DOHH2 (cell line): ENCODE results near the gene PRRT1B.

Source experiments
- H3F3A ChIP-seq: fragments of 200-600 bp; sonication (generic), shearing (Covaris generic); 2 replicates; pipeline ENCODE4 v1.6.0; 2016; ENCODE audit warnings: antibody characterized with exemption, mild to moderate bottlenecking; ENCODE audit not compliant: control insufficient read depth, insufficient read depth
- H3K27ac ChIP-seq: fragments of 200-600 bp; sonication (generic); 2 replicates; pipeline ENCODE4 v1.5.1; 2014; ENCODE audit warnings: low read depth, mild to moderate bottlenecking, low read length, moderate library complexity
- H3K27me3 ChIP-seq: fragments of 200-600 bp; sonication (generic); 2 replicates; pipeline ENCODE4 v1.6.1; 2014; ENCODE audit warnings: mild to moderate bottlenecking, low read length, mixed read lengths; ENCODE audit not compliant: control insufficient read depth
- H3K36me3 ChIP-seq: fragments of 200-600 bp; sonication (generic); 2 replicates; pipeline ENCODE4 v1.6.1; 2014; ENCODE audit warnings: mild to moderate bottlenecking, low read length, moderate library complexity, mixed read lengths; ENCODE audit not compliant: control insufficient read depth
- H3K4me1 ChIP-seq: fragments of 200-600 bp; sonication (generic); 2 replicates; pipeline ENCODE4 v1.6.1; 2014; ENCODE audit warnings: mild to moderate bottlenecking, low read length, mixed read lengths; ENCODE audit not compliant: control insufficient read depth
- H3K4me2 ChIP-seq: fragments of 200-600 bp; sonication (generic); 2 replicates; pipeline ENCODE4 v1.6.0; 2014; ENCODE audit warnings: mild to moderate bottlenecking, low read length, moderate library complexity
- H3K4me3 ChIP-seq: fragments of 200-600 bp; sonication (generic); 2 replicates; pipeline ENCODE4 v1.5.1; 2014; ENCODE audit warnings: mild to moderate bottlenecking, low read length, mixed read lengths
- H3K79me2 ChIP-seq: fragments of 200-600 bp; sonication (generic); 2 replicates; pipeline ENCODE4 v1.6.1; 2014; ENCODE audit warnings: mild to moderate bottlenecking, low read length, mixed read lengths; ENCODE audit not compliant: control insufficient read depth
- H3K9me2 ChIP-seq: fragments of 200-600 bp; sonication (generic); replicated peaks from 2 replicates; pipeline ENCODE4 v1.6.1; 2014; ENCODE audit warnings: mild to moderate bottlenecking, low read length, mixed read lengths; ENCODE audit not compliant: control insufficient read depth
- H3K9me3 ChIP-seq: fragments of 200-600 bp; sonication (generic); 2 replicates; pipeline ENCODE4 v1.6.1; 2014; ENCODE audit warnings: antibody characterized with exemption, low read length, mixed read lengths; ENCODE audit not compliant: control insufficient read depth, insufficient read depth
- H4K20me1 ChIP-seq: fragments of 200-600 bp; sonication (generic); 2 replicates; pipeline ENCODE4 v1.6.0; 2014; ENCODE audit warnings: low read depth, mild to moderate bottlenecking, antibody characterized with exemption, low read length, moderate library complexity; ENCODE audit not compliant: control insufficient read depth, insufficient read depth
- EZH2phosphoT487 ChIP-seq: fragments of 200-600 bp; sonication (generic); IDR thresholded peaks from 2 replicates; pipeline ENCODE4 v1.6.1; 2017; ENCODE audit warnings: borderline replicate concordance, mild to moderate bottlenecking, antibody characterized with exemption, low read length, moderate library complexity, mixed read lengths
- TF ChIP-seq, protein P1 (sequence below): fragments of 200-600 bp; sonication (generic); IDR thresholded peaks from one replicate; pipeline ENCODE4 v1.5.1; 2014; ENCODE audit warnings: antibody characterized with exemption, mild to moderate bottlenecking, low read depth, low read length; ENCODE audit not compliant: poor library complexity, severe bottlenecking

PRRT1B gene

DNA sequence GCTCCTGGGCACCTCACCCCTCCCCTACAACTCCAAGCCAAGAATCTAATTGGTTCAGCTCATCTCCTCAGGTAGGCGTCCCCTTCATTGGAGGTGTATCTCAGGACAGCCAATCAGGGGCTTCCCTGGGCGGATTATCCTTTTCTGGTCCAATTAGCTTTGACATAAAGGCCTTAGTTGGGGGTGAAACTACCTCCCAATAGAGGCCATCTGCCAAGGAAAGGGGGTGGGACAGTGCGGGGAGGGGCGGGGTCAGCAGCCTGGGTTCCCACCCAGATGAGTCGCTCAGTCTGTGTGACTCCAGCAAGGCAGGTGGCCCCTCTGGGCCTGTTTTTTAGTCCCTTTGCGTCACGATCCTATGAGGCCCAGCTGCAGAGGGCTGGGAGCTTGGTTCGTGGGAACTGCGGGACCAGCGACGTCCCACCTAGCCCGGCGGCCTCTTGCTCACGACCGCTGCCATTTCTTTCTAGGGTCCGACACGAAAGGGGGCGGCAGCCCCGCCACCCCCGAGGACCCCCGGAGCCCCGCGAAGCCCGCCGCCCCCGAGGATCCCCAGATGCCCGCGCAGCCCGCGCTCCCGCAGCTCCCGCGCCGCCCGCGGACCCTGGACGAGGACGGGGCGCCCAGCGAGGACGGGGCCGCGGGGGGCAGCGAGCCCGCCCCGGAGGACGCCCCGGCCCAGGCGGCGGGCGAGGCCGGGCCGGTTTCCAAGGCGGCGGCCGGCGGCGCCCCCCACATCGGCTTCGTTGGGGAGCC, 8.9 kb downstream of the PRRT1B start:
- Histone ChIP-seq H3K36me3 (no peaks in the 10 kb centered on the region), H3K9me2 (no peaks in the 10 kb centered on the region), H3K4me2 (no peak overlapping the region), H3K27me3 (no peaks in the 10 kb centered on the region), H3K9me3 (no peaks in the 10 kb centered on the region; the same call in 1 of the 2 replicates), H3K79me2 (no peaks in the 10 kb centered on the region), H3K4me3 (no peak overlapping the region), H3F3A (no peaks in the 10 kb centered on the region), H3K4me1 (no peaks in the 10 kb centered on the region), H3K27ac (no peak overlapping the region), H4K20me1 (no peaks in the 10 kb centered on the region)
- TF ChIP-seq, protein P1, sequence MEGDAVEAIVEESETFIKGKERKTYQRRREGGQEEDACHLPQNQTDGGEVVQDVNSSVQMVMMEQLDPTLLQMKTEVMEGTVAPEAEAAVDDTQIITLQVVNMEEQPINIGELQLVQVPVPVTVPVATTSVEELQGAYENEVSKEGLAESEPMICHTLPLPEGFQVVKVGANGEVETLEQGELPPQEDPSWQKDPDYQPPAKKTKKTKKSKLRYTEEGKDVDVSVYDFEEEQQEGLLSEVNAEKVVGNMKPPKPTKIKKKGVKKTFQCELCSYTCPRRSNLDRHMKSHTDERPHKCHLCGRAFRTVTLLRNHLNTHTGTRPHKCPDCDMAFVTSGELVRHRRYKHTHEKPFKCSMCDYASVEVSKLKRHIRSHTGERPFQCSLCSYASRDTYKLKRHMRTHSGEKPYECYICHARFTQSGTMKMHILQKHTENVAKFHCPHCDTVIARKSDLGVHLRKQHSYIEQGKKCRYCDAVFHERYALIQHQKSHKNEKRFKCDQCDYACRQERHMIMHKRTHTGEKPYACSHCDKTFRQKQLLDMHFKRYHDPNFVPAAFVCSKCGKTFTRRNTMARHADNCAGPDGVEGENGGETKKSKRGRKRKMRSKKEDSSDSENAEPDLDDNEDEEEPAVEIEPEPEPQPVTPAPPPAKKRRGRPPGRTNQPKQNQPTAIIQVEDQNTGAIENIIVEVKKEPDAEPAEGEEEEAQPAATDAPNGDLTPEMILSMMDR: no peak
- no peak for TF ChIP-seq EZH2phosphoT487

DNA sequence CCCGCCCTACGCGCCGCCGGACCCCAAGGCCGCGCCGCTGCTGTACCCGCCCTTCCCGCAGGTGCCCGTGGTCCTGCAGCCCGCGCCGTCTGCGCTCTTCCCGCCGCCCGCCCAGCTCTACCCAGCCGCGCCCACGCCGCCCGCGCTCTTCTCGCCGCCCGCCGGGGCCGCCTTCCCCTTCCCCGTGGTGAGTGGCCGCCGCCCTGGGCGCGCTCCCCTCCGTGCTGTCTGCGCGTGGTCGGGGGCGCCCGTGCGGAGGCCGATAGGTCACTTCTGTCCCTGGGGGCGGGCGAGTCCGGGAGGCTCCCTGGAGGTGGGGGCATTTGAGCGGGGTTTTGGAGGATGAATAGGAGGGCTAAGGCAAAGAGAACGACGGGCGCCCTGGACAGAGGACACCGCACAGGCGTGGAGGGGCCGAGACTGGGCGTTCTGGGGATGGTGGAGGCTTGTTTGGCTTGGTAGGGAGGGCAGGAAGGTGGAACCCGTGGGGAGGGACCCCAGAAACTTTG, 9.6 kb downstream of the PRRT1B start:
- H3K36me3 ChIP-seq: no peaks in the 10 kb centered on the region
- H3K9me3 ChIP-seq: no peaks in the 10 kb centered on the region; the same call in 1 of the 2 replicates
- no peaks in the 10 kb centered on the region for H3K9me2 ChIP-seq
- no peak overlapping the region for H3K4me3 ChIP-seq
- no peak overlapping the region for H3K4me2 ChIP-seq
- no peaks in the 10 kb centered on the region for H3K27me3 ChIP-seq
- no peaks in the 10 kb centered on the region for H3K79me2 ChIP-seq
- TF ChIP-seq EZH2phosphoT487: no peak
- TF ChIP-seq, protein P1: no peak
- no peak overlapping the region for H3K27ac ChIP-seq
- H3K4me1 ChIP-seq: no peaks in the 10 kb centered on the region
- H3F3A ChIP-seq: no peaks in the 10 kb centered on the region
- no peaks in the 10 kb centered on the region for H4K20me1 ChIP-seq

- TF ChIP-seq, protein P1: no peak
- TF ChIP-seq EZH2phosphoT487: no peak
- H3F3A ChIP-seq: no peaks in the 10 kb centered on the region
- no peaks in the 10 kb centered on the region for H3K4me1 ChIP-seq
- no peak overlapping the region for H3K27ac ChIP-seq
- no peaks in the 10 kb centered on the region for H3K36me3 ChIP-seq
- no peaks in the 10 kb centered on the region for H4K20me1 ChIP-seq
- no peaks in the 10 kb centered on the region for H3K27me3 ChIP-seq
- peaks cover 5% of the 10 kb centered on the region; the same call in 1 of the 2 replicates for H3K9me3 ChIP-seq
- H3K4me3 ChIP-seq: no peak overlapping the region
- H3K4me2 ChIP-seq: no peak overlapping the region
- no peaks in the 10 kb centered on the region for H3K9me2 ChIP-seq
- no peaks in the 10 kb centered on the region for H3K79me2 ChIP-seq
These were observed 10.7 kb downstream of the PRRT1B start for GRCh38 chr9:131555841-131556673.
